KOPT-K1 (cell line): ENCODE measurements around the gene LUZP2.

Experiments
- H3K27ac ChIP-seq: fragments of 200-600 bp; sonication (generic); 2 replicates; pipeline ENCODE4 v1.5.1; 2016; ENCODE audit warnings: antibody characterized with exemption, mild to moderate bottlenecking, low read depth, low read length; ENCODE audit not compliant: poor library complexity, severe bottlenecking
- H3K36me3 ChIP-seq: fragments of 200-600 bp; sonication (generic); 2 replicates; pipeline ENCODE4 v1.5.1; 2017; ENCODE audit warnings: antibody characterized with exemption, mild to moderate bottlenecking, low read length, moderate library complexity; ENCODE audit not compliant: insufficient read depth
- H3K9me3 ChIP-seq: fragments of 200-600 bp; sonication (generic); 2 replicates; pipeline ENCODE4 v1.5.1; 2017; ENCODE audit warnings: antibody characterized with exemption, low read length, mild to moderate bottlenecking; ENCODE audit not compliant: insufficient read depth, poor library complexity, severe bottlenecking

Gene LUZP2

DNA sequence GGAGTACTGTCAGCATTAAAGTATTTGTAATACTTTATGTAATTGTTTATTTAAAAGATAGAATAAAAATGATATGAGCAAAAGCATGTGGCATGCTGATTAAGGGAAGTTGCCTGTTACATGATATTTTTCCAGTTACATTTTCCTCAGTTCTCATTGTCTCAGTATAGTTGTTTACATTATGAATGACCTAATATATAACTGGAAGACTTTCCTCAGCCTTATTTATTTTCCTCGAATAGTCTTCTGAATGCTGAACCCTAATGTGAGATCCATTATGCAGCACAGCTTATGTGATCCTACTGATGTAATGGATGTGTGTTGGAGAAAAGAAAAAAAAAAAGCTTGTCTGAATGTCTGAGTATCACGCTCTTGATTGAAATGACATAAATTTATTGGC lies 95.5 kb downstream of the LUZP2 start:
- Histone ChIP-seq H3K9me3 (no peaks in the 10 kb centered on the region), H3K36me3 (no peaks in the 10 kb centered on the region)

DNA sequence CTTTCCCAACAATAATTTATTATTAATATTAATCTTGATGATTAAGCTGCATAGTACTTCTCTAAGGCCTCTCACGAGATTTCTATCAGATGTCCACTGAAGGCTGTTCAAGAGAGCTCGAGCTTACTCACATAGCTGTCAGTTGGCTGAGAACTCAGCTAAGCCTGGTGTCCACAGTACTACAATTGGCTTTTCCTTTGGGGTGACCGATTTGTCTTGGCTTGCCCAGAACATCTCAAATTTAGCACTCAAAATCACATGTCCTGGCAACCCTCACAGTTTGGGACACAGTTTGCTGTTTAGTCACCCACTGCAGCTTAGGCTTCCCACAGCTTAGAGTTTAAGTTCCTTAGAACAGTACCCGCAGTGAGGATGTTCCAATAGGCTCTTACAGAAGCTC lies 96.5 kb downstream of the LUZP2 start:
- no peak overlapping the region for H3K27ac ChIP-seq
- H3K36me3 ChIP-seq: no peaks in the 10 kb centered on the region
- H3K9me3 ChIP-seq: no peaks in the 10 kb centered on the region

More for the DNA sequence above, 95.5 kb downstream of the LUZP2 start:
- no peak overlapping the region for H3K27ac ChIP-seq

DNA sequence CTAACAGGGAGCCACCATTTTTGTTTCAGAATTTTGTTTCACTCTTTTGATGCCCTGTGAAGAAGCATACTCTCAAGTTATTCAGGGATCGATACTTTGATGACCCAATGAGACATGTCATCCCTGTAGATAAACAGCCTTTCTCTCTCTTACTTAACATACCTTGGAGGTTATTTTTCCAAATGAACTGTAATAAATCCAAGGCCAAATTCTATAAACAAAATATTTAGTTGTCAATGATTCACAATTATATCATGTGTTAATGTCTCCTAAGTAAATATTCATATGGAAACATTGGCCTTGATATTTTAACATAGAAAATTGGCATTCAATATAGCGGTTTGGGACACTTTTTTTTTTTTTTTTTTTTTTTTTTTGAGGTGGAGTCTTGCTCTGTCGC lies 97.5 kb downstream of the LUZP2 start:
- no peak overlapping the region for H3K27ac ChIP-seq
- no peaks in the 10 kb centered on the region for H3K9me3 ChIP-seq
- no peaks in the 10 kb centered on the region for H3K36me3 ChIP-seq

DNA sequence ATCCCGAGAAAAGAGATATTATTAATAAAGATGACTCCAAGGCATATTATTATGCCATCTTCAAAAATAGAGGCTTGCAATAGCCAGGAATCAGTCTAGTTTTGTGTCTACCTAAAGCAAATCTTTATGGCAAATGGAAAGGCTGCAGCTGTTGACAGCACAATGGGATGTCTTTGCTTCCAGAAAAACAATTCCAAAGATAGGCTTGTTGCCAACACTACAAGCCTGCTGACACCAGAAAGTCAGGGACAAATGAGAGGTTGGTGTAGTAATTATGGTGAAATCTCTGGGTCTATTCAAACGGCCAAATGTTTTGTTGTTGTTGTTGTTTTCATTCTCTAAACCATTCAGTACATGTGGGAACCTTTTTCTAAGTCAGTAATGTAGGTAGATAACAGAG lies 101.8 kb downstream of the LUZP2 start:
- H3K36me3 ChIP-seq: no peaks in the 10 kb centered on the region
- no peak overlapping the region for H3K27ac ChIP-seq
- no peaks in the 10 kb centered on the region for H3K9me3 ChIP-seq

DNA sequence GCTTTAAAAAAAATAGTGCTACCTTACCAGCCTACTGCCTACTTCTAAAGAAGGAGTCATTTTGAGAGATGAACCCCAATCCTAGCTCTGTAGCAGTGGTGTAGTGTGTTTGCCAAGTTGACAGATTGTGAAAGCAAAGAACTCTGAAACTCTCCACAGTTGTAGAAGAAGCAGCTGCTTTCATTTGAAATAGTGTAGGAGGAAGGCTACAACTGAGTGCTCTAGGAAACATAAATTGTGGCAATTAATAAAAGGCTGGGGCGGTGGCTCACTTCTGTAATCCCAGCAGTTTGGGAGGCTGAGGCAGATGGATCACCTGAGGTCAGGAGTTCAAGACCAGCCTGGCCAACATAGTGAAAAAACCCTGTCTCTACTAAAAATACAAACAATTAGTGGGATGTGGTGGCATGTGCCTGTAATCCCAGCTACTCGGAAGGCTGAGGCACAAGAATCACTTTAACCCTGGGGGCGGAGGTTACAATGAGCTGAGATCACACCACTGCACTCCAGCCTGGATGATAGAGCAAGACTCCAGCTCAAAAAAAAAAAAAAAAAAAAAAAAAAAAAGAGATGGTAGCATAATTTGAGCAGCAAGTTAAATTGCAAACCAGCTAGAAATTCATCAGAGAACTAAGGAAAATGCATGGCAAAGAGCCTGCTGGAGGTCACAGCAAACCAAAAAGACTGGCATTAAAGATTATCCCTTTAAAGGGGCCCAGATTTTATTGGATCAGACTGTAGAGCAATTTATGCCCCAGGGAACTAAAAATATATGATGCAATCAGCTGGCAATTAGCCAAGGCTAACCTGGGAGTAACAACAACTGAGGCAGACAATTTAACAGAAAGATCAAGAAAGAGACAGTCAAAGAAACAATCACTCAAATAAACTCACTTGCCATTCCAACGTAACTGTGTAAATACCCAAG lies 112.6 kb downstream of the LUZP2 start:
- no peak overlapping the region for H3K27ac ChIP-seq
- no peaks in the 10 kb centered on the region for H3K9me3 ChIP-seq
- H3K36me3 ChIP-seq: no peaks in the 10 kb centered on the region

DNA sequence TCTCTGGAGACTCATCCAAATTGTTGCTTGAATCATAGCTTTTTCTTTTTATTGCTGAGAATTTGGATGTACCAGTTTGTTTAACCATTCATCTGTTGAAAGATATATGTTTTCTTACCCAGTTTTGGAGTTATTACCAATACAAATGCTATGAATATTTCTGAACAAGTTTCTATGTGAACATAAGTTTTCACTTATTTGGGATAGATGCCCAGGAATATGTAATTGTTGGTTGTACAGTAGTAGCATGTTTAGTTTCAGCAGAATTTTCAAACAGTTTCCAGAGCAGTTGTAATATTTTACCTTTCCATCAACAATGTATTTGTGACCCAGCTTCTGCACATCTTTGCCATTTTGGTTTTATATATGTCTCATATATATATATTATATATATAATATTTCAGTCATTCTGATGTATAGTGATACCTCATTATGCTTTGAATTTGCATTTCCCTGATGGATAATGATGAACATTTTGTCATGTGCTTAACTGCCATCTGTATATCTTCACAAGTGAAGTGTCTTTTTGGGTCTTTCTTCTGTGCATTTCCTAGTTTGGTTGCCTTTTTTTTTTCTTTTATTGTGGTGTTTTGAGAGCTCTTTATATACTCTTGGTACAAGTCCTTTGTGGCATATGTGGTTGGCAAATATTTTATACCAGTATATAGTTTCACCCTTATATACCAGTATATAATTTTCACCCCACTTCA lies 118.8 kb downstream of the LUZP2 start:
- no peak overlapping the region for H3K27ac ChIP-seq
- no peaks in the 10 kb centered on the region for H3K36me3 ChIP-seq
- H3K9me3 ChIP-seq: no peaks in the 10 kb centered on the region

DNA sequence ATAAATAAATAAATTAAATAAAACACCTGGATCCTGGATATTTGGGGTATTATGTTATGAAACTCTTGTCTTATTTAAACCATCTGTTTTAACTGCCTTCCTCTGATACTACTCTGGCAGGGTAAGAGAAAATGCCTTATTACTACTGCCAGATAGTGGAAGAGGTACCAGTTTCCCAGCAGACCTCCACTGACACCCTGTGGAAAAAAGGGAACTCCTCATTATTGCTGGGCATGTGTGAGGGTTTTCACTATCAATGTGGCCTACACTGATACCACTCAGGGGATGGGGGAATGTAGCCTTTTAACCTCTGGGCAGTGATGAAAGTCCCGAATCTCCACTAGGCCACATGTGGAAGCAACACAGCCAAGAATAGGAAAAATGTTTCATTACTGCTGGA lies 121.0 kb downstream of the LUZP2 start:
- H3K36me3 ChIP-seq: no peaks in the 10 kb centered on the region
- H3K27ac ChIP-seq: no peak overlapping the region
- H3K9me3 ChIP-seq: no peaks in the 10 kb centered on the region

DNA sequence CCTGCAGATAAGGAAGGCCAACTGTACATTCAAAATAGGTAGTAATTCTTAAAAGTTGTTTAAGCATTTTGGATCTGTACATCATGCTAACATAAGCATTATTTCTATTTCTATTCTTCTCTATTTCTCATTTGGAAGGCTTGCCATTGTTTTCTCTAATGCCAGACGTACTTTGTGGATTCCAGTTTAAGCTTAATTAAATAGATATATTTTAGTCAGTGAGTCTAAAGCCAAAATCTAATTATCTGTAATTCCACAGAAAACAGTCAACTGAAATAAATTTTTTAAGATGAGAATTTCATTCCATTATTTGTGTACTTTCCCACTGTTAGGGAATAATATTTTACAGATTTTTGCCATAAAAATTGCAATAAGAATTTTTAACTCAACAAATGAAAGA lies 123.0 kb downstream of the LUZP2 start:
- Histone ChIP-seq H3K36me3 (no peaks in the 10 kb centered on the region), H3K27ac (no peak overlapping the region), H3K9me3 (no peaks in the 10 kb centered on the region)

DNA sequence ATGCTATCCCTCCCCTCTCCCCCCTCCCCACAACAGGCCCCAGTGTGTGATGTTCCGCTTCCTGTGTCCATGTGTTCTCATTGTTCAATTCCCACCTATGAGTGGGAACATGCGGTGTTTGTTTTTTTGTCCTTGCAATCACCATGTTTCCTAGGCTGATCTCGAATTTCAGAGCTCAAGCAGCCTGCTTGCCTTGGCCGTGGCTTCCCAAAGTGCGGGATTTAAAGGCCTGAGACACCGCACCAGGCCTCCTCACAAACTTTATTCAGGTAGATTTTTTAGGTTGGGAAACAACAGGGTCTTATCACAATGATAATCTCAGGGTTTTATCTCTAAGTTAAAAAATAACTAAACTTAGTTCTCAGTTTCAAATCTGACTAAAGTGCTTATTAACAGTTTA lies 125.4 kb downstream of the LUZP2 start:
- no peaks in the 10 kb centered on the region for H3K9me3 ChIP-seq
- H3K36me3 ChIP-seq: no peaks in the 10 kb centered on the region
- H3K27ac ChIP-seq: no peak overlapping the region

DNA sequence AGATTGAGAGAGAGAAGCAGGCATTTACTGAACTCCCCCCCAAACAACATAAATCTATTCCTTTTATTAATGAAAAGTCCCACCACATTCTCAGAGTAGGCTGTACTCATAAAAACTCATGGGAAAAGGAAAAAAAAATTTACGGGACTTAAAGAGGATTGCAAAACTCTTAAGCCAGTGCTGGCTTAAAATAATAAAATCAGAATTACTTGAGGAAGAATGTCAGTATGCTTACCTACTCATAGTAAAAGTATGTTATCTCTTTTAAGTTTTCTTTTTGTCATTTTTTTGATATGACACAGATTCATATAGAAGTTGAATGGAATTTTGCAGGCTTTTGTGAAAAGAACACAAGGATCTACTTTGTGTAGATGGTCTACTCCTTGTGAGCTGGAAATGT lies 126.3 kb downstream of the LUZP2 start:
- H3K36me3 ChIP-seq: no peaks in the 10 kb centered on the region
- H3K9me3 ChIP-seq: no peaks in the 10 kb centered on the region
- no peak overlapping the region for H3K27ac ChIP-seq

DNA sequence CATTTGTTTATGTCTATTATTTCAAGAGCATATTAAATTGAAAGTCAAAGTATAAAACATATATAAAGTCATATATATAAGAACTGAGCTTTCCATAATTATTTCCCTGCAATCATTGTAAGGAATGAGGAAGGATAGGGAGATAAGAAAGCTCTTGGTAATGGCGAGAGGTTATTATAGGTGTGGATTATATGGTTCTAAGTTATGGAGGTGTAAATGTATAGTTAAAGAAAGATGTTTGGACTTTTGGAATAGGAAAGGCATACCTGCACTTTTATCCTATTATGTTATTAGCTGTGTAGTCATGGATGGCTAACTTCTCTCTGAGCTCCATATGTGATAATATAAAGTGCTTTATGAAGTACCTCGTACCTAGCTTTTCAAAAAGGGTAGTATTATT lies 127.6 kb downstream of the LUZP2 start:
- H3K36me3 ChIP-seq: no peaks in the 10 kb centered on the region
- no peak overlapping the region for H3K27ac ChIP-seq
- no peaks in the 10 kb centered on the region for H3K9me3 ChIP-seq

DNA sequence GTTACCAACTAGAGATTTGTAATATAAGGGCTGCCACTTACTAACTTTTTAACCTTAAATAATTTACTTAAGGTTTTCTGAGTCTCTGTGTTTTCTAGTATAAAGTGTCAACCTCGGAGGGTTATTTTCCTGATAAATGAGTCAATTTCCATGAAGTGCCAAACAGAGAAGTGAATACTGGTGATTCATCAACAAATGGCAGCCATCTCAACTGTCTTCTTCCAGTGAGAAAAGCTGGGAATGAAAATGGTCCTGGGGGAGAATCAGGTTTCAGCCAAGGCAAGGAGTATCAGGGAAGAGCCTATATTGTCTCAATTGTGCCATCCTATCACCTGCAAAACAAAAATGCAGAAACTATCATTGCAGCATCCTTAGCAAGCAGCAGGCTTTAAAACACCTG lies 129.1 kb downstream of the LUZP2 start:
- Histone ChIP-seq H3K9me3 (no peaks in the 10 kb centered on the region), H3K27ac (no peak overlapping the region), H3K36me3 (no peaks in the 10 kb centered on the region)

DNA sequence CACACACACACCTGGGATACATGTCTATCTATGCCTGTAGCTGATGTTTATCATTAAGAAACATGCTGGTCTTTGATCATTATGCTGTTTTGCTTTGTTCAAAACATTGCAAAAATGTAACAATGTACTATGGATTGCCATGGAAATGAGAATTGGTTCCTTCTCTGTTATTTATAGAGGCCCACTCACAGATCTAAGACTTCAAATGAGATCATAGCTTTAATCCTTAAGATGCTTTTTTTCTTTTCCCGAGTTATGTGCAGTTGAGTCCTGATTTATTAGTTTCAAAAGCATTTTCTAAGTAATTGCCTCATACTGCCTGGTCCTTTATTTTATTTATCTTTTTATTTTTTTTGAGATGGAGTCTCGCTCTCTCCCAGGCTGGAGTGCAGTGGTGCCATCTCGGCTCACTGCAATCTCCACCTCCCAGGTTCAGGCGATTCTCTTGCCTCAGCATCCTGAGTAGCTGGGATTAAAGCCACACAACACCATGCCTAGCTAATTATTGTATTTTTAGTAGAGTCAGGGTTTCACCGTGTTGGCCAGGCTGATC lies 131.4 kb downstream of the LUZP2 start:
- Histone ChIP-seq H3K36me3 (no peaks in the 10 kb centered on the region), H3K27ac (no peak overlapping the region), H3K9me3 (no peaks in the 10 kb centered on the region)

DNA sequence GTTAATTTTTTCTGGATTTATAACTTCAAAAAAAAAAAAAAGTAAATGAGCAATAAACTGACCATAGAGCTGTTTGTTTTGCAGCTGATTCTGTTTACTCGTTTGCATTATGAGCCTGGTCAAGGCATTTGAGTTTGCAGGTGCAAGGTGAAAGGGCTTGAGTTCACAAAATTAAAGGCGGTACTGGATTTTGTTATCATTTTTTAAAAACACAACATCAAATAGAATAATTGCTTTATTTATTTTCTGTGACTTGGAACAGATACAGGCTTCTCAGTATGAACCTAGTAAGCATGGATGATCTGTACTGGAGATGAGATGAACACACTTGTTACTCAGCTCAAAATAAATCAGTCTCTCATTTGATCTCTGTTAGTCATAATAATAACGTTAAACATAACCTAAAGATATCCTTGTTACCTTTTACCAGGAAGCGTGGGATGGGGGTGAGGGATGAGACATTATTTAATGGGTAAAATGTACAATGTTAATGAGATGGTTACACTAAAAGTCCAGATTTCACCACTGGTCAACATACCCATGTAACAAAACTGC lies 137.8 kb downstream of the LUZP2 start:
- Histone ChIP-seq H3K36me3 (no peaks in the 10 kb centered on the region), H3K27ac (no peak overlapping the region), H3K9me3 (no peaks in the 10 kb centered on the region)

DNA sequence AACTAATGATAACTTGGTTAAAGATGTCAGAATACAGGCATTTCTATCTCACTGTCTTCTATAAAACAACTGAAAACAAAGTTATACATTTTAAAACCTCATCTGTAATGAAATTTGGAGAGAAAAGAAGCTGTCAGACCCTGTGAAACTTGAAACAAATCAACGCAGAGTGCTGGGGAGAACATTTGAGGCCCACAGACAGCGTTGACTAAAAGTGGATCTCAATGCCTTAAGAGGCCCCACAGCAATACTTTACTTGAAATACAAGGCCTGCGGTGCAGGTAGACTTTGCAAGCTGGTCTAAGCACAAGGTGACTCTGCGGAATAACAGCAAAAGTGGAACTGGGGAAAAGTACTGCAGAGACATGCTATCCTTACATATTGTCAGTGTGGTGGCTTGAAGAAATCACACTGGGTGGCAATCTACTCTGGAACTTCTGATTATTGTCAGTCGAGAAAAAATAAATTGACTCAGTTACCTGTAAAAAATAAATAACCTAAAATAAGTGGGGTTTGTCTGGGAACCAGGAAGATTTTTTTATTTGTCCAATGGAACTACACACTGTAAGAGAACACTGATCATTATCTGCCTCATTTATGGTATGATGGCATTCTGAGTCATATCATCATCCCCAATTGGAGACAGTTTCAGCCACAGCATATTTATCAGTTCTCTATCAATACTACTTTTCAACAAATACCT lies 138.9 kb downstream of the LUZP2 start:
- Histone ChIP-seq H3K27ac (no peak overlapping the region), H3K9me3 (no peaks in the 10 kb centered on the region), H3K36me3 (no peaks in the 10 kb centered on the region)
